AG08395 (cell line): ENCODE data around the gene RCE1.
A peak's percentile ranks its signal among the peaks of the same experiment; 100 is the strongest.

Source experiments
- DNase-seq: peaks from one replicate; pipeline ENCODE4 v3.0.0; 2012; ENCODE audit warnings: mixed read lengths, low spot score

RCE1 gene

GRCh38 chr11:66888282-66888681 is 45.0 kb downstream of the RCE1 start:
- DNase-seq, result no peak

DNA sequence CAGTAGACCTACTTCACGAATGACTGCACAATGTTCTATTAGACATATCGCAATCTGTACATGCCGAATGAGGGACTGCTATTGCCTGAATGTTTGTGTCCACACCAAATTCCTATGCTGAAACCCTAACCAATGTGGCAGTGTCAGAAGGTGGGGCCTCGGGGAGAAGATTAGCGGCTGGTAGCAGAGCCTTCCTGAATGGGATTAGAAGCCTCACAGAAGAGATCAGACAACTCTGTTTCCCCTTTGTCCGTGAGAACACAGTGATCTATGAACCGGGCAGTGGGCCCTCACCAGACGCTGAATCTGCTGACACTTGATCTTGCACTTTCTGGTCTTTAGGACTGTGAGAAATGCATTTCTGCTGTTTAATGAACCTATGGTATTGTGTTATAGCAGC is 46.7 kb downstream of the RCE1 start:
- no peak for DNase-seq

DNA sequence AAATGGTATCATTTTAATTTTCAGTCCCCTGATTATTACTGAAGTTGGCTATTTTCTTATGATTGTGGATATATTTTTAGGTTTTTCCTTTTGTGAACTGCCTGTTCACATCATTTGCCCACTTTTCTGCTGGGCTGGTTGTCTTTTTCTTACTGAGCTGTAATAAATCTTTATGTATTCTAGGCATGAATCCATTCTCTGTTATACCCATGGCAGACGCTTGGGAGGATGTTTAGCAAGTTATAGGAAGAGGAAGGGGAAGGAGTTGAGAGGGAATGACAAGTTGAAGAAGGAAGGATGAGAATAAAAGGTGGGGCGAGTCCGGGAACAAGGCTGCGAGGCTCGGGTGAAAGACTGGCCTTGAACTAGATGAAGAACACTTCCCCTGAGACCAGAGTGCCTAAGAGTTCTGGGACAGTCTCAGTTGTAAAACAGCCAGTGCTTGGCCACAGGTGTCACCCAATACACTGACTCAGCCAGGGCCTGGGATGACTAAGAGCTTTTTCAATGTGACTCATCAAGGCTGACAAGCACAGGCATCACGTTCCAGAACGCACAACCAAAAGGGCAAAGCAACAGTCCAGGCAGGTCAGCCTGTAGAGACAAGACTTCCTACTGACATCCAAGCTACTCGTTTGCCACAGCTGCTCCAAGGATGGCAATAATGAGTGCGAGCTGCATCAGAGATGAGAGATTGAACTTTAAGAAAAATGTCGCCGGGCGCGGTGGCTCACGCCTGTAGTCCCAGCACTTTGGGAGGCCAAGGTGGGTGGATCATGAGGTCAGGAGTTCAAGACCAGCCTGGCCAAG is 48.8 kb downstream of the RCE1 start:
- DNase-seq, result peak; percentile 94

DNA sequence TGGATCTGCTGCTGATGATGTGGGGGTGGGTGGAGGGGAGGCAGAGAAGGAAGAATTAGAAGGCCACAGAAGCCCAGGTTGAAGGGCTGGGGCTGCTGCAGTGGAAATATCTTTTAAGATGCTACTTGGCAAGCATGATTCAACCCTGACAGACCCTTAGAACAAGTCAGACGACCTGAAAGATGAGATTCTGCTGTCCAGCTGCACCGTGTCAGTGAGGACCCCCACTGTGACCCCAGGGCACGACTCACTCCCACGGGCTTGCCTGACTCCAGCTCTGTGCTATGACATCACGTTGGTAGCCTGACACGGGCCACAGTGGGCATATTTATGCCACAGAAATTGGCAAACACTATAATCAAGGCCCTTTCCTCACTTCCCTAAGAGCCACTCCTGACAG is 49.7 kb downstream of the RCE1 start:
- DNase-seq, result no peak

DNA sequence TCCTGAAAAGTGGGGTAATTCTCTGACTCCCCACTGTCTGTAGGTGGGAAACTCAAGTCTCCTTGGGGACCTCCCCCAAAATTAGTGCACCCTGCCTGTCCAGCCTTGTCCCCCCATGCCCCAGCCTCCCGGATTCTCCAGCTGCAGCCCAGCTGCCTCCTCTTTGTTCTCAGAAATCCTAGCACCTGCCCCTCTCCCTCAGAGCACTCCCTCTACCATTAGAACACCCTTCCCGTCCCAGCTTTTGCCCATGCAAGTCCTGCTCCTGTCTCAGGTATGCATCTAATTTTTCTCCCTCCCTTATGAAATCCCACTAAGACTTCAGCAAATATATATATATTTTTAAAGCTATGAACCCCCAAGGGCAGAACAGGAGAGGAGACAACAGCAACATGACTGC is 50.9 kb downstream of the RCE1 start:
- no peak for DNase-seq
